HG02798 (cell line): ENCODE results near the gene SLAMF8.

Experiments used
- ATAC-seq: cut with Tn5 transposase; IDR thresholded peaks from one replicate; pipeline ENCODE4 v1.9.1; 2021; ENCODE audit warnings: mild to moderate bottlenecking; ENCODE audit not compliant: unreplicated experiment, poor library complexity

The SLAMF8 gene

DNA sequence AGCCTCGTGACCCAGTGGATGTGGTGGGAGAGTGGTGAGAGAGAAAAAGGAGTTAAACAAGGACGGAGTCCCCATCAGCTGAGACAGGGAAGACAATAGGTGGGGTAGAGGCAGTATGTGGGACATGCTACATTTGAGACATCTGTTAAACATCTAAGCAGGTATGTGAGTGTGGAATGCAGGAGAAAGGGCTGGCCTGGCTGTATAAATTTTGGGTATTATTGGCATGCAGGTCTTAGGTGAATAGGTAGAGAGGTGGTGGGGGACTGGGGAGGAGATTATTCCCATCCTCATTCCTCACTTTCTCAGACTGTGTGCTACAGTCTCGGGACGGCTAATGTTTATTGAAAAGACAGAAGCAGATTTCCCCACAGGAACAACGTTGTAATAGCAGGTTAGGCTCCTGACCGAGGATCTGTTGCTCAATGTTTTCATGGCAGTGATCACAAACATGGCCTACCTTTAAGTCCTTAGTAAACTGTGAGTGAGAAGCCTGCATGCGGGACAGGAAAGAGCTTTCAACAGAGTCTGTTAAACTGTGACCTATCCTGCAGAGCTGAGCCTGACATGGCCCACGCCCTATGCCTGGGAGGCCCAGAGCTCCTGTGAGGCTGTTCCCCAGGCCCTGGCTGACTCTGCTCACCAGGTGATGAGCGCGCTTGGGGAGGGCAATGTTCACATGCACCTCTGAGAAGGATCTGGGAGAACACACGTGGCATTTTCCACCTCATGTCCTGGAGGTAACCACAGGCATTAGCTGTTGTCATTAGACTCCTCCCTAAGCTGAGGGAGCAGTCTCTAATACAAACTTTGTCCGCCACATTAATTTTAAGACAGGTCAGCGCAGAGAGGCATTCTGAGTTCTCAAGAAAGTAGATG, 19.3 kb downstream of the SLAMF8 start:
- no peak for ATAC-seq

DNA sequence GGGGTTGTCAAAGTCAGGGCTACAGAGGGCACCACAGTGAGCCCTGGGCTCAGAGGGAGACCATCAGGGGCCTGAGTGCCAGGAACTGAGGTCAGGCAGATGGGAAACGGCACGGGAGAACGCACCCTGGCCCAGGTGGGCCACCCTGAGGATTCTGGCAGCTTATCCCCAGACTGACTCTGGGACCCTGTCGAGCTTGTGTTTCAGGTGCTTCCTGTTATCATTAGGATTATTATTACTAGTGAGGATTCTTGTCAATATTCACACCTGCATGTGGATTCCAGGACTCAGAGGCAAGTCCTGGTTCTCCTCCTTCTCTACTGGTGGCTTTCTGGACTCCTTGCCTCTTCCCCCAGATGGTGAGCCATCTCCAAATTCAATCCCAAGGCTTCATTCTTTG, 20.6 kb downstream of the SLAMF8 start:
- no peak for ATAC-seq

DNA sequence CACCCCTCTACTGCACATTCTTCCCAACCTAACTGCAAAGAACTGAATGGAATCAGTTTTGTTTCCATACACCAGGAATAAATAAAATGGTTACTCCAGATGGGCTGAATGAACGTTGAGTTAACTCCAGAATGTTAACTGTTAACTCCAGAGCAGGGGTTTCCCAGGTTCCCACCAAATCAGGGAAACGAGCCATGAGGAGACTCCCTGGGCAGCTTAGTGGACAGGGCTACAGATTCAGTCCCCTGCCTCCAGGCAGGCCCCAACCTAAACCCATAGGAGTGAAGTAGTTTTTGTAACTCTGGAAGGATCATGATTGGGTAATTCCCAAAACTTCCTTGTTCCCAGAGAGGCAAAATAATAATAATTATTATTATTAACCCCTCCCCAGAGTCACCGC, 21.7 kb downstream of the SLAMF8 start:
- no peak for ATAC-seq

GRCh38 chr1:159849626-159850366, 23.1 kb downstream of the SLAMF8 start:
- no peak for ATAC-seq

GRCh38 chr1:159851407-159851806, 24.7 kb downstream of the SLAMF8 start:
- ATAC-seq = no peak

DNA sequence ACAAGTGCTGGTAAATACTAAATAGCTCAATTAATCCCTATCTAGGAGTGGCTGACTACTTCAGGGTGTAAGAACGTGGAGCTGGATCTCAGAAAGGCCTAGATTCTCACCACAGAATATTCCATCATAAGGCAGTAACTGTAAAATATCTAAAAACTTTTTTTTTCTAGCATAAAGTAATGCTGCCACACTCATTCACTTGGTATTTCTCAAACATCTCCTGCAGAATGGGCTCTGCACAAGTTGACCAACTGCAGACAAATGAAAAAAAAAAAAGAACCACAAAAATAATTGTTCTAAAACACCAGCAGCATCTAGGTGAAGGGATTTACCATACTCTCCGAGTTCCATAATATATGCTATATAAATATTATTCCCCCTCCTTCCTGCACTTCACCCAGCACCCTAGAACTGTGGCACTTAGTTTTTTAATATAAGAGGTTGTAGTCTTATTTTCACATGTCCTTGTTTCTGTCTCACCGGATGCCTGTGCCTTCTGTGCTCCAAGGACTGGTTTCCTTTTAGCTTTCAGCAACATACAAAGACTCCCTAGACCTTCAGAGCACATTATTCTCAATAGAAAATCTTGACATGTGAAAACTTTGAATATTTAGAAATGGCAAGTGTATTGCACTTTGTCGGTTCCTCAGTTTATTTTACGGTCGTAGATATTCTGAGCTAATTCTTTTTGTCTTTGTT, 26.9 kb downstream of the SLAMF8 start:
- ATAC-seq = no peak

GRCh38 chr1:159854116-159854692, 27.5 kb downstream of the SLAMF8 start:
- ATAC-seq = no peak

DNA sequence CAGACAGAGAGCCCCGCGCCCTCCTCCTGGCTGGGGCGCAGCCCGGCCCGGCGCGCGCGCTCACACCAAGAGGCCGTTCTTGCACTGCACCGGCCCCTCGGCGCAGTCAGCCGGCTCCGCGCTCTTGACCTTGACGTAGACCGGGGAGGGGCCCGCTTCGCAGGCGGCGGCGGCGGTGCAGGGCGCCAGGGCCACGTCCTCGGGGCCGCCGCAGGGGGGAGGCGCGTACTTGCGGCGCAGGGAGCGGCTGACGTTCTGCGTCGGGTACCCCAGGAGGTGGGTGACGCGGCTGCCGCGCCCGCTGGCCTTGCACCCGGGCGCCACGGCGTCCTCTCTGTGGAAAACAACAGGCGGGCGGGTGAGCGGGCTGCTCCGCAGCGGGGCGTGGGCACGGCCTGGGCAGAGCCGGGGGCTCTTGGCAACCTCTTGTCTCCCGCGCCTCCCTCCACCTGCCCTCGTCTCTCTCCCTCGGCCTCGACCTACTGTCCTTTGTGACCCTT, 28.1 kb downstream of the SLAMF8 start:
- peak; percentile 84 for ATAC-seq

- no peak for ATAC-seq
These were observed 29.0 kb downstream of the SLAMF8 start for GRCh38 chr1:159855709-159856108.

- ATAC-seq = no peak
These were observed 29.9 kb downstream of the SLAMF8 start for GRCh38 chr1:159856576-159856975.

DNA sequence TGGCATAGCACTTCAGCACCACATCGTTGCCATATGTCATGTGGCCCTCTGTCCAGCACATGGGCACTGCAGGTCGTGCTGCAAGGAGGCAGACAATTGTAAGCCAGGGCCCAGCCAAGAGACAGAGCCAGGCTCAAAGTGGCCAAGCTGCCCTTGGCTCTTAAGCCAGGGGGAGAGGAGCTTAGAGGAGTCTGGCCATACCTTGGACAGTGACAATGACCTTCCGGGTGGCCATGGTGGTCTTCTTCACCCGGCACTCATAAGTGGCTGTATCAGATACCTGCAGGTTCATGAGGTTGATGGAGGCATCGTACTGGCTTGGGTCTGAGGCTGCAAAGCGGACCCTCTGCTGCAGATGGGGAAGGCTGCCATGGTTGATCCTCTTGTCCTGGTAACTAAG, 31.2 kb downstream of the SLAMF8 start:
- no peak for ATAC-seq

DNA sequence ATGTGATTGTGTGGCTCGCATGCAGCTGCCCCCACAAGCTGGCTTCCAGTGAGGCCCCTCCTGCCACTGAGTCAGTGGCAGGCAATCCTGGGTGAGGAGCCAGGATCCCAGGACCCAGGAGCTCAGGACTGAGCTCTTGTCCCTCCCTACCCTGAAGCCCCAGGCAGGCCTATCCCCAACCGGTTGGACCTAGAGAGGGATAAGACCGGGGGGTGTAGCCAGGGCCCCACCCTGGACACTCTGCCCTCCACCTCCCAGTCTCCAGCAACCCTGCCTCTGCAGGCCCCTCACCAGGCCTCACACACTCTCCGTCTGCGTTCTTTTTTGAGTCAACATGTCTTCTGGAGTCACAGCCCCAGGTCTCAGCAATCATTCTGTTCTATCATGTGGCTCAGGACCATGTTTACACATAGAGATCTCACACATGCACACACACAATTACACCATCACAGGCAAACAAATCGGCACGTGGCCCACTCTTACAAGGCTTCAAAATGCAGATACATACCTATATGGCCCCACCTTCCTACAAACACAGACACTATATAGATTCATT, 33.2 kb downstream of the SLAMF8 start:
- ATAC-seq = no peak

GRCh38 chr1:159860456-159860855, 33.8 kb downstream of the SLAMF8 start:
- no peak for ATAC-seq

- no peak for ATAC-seq
These were observed 34.5 kb downstream of the SLAMF8 start for GRCh38 chr1:159861218-159861617.

DNA sequence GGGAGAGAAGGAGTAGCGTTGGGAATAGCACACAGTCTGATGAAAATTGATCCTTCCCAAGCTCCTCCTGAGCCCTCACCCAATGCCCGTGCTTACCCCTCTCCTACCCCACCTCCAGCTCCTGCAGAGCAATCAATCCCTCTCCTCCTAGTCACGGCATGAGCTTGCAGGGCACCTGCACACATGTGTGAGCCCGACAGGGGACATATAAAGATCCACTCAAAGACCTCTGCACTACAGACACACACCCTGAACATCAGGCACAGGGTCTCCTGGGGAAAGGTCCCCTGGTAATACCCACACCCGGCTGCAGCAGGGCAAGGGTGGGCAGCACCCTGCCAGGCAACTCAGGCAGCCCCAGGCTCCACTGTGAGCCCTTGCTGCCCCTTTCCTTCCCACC, 35.4 kb downstream of the SLAMF8 start:
- ATAC-seq = no peak

GRCh38 chr1:159862557-159862956, 35.9 kb downstream of the SLAMF8 start, which contains the start of gene VSIG8:
Gene VSIG8 (minus strand): TSS chr1:159862657. CDS start chr1:159862521, 136 bp downstream.
- ATAC-seq = no peak

- no peak for ATAC-seq
These were observed 37.6 kb downstream of the SLAMF8 start for GRCh38 chr1:159864262-159864661.

- ATAC-seq = no peak
These were observed 39.4 kb downstream of the SLAMF8 start for GRCh38 chr1:159866066-159866465.

- no peak for ATAC-seq
These were observed 40.4 kb downstream of the SLAMF8 start for GRCh38 chr1:159866905-159867663.
